ENCODE data around the gene GATC. TPM values are rescaled to one million over a fixed set of nuclear protein-coding genes. Genes with fewer than 3 reads are reported as not detected.

The GATC gene
- total and polyA plus RNA-seq, 2 of the 4 experiments (the other 2 are of a cell fraction) = 8.7 to 16.5 TPM

- Histone ChIP-seq H2BK15ac (ENCODE audit: low read depth, low read length) (peak within 1 kb of the TSS; percentile 1; the same call in 1 of the 3 replicates), H4K8ac (ENCODE audit: low read depth in 2 of 2, low read length in 2 of 2) (peak within 1 kb of the TSS; percentile 74 to 92), H2BK120ac (ENCODE audit: low read depth, low read length) (peak within 1 kb of the TSS; percentile 44; the same call in 1 of the 2 replicates), H2BK20ac (ENCODE audit: low read depth, low read length) (no peak within 1 kb of the TSS), H3K4me2 (ENCODE audit: low read depth, low read length) (peak within 1 kb of the TSS; percentile 97), H2AK9ac (replicated peaks; ENCODE audit: low read depth, low read length, poor library complexity) (peak within 1 kb of the TSS; percentile 97), H3K9ac (ENCODE audit: low read depth, low read length) (peak within 1 kb of the TSS; percentile 77), H4K91ac (ENCODE audit: insufficient read depth, low read depth, low read length) (peak within 1 kb of the TSS; percentile 70), H3K9me3 (ENCODE audit: control insufficient read depth, insufficient read depth, low read length) (no peaks in the 10 kb centered on the region), H2AK5ac (ENCODE audit: low read depth, low read length) (peak within 1 kb of the TSS; percentile 71), H3K23ac (ENCODE audit: low read depth, low read length) (peak within 1 kb of the TSS; percentile 91), H3K4me1 (ENCODE audit: control insufficient read depth, insufficient read depth, low read length) (peaks cover 4% of the 10 kb centered on the region; the same call in 1 of the 2 replicates), H3K36me3 (ENCODE audit: control insufficient read depth, insufficient read depth, low read length) (peaks cover 15% of the 10 kb centered on the region), H4K5ac (ENCODE audit: low read depth, low read length) (peak within 1 kb of the TSS; percentile 61), H3K79me1 (ENCODE audit: low read depth in 1 of 2, low read length in 2 of 2) (peaks cover 11 to 55% of the 10 kb centered on the region in 2 experiments), H3K27ac (ENCODE audit: insufficient read depth, low read length) (peak within 1 kb of the TSS; percentile 91), H3K27me3 (ENCODE audit: control insufficient read depth, insufficient read depth, low read length) (no peaks in the 10 kb centered on the region), H3K56ac (ENCODE audit: extremely low read depth, insufficient read depth, low read length) (peak within 1 kb of the TSS; percentile 70), H3K14ac (replicated peaks; ENCODE audit: low read depth, low read length) (peak within 1 kb of the TSS; percentile 82), H3K9me1 (ENCODE audit: insufficient read depth, low read length) (no peaks in the 10 kb centered on the region; the same call in 1 of the 2 replicates), H3K18ac (ENCODE audit: low read depth, low read length) (peak within 1 kb of the TSS; percentile 51), H3K4me3 (ENCODE audit: insufficient read depth, low read depth, low read length) (peak within 1 kb of the TSS; percentile 80), H4K20me1 (ENCODE audit: insufficient read depth, low read length) (peaks cover 44% of the 10 kb centered on the region), H2BK5ac (ENCODE audit: low read depth, low read length, poor library complexity, severe bottlenecking) (peak within 1 kb of the TSS; percentile 84), H2AFZ (replicated peaks; ENCODE audit: low read length, poor library complexity) (peak within 1 kb of the TSS; percentile 98), H3K4ac (ENCODE audit: low read depth, low read length) (peak within 1 kb of the TSS; percentile 95)
- no TSS peak for BruUV-seq (replicated peaks)
- ChIA-PET POLR2A (ENCODE audit: unreplicated experiment) (no interaction called here), CTCF (no interaction called here)
- dilution Hi-C loops (cut with HindIII; ENCODE audit: low sequenced_read_pairs, unreplicated experiment) = no loop called here
- in situ Hi-C loops (cut with MboI; ENCODE audit: low sequenced_read_pairs) = no loop called here
- intact Hi-C loops (cut with micrococcal nuclease) = loop anchor here (1.0 kb wide), 1 partner anchor 27 kb away; the partner anchor contains the start of gene DYNLL1
- 0% methylated on average over 48 of the region's 88 CpGs; no CpG with 5 or more reads in 1 of the 2 experiments for WGBS, 2 experiments (ENCODE audit: extremely low coverage in 2 of 2, insufficient read length in 1 of 2)
- peak; percentile 96 for DNase-seq
- ATAC-seq (ENCODE audit: low read depth) = peak; percentile 93
- no peak for TF ChIP-seq MAFK (IDR thresholded peaks at IDR 0.05; ENCODE audit: low read depth, low read length)
- no peak for TF ChIP-seq FOS (IDR thresholded peaks at IDR 0.05; ENCODE audit: low read depth, low read length)
- no peak for TF ChIP-seq RCOR1 (IDR thresholded peaks at IDR 0.05; ENCODE audit: insufficient replicate concordance, low read length)
- TF ChIP-seq CHD1 (IDR thresholded peaks at IDR 0.05; ENCODE audit: low read depth, low read length) = no peak; the same call in 1 of the 2 replicates
- TF ChIP-seq MAZ (IDR thresholded peaks at IDR 0.05; ENCODE audit: borderline replicate concordance, low read depth, low read length) = peak; percentile 72; the same call in 1 of the 2 replicates
- TF ChIP-seq CTCF (conservative IDR thresholded peaks at IDR 0.05; ENCODE audit: low read depth, low read length) = peak; percentile 98
- TF ChIP-seq POLR2A (IDR thresholded peaks at IDR 0.05; ENCODE audit: low read depth, low read length) = peak; percentile 62; the same call in 1 of the 2 replicates
- peak; percentile 25; the same call in 1 of the 2 replicates for TF ChIP-seq SMC3 (IDR thresholded peaks at IDR 0.05; ENCODE audit: low read depth, low read length)
- peak; percentile 57; the same call in 1 of the 2 replicates for TF ChIP-seq MXI1 (IDR thresholded peaks at IDR 0.05; ENCODE audit: borderline replicate concordance, low read depth, low read length)
- TF ChIP-seq CEBPB (IDR thresholded peaks at IDR 0.05; ENCODE audit: low read depth, low read length) = no peak
- peak; percentile 32; the same call in 1 of the 2 replicates for TF ChIP-seq RAD21 (IDR thresholded peaks at IDR 0.05; ENCODE audit: low read length)
- peak; percentile 39; the same call in 1 of the 2 replicates for TF ChIP-seq BHLHE40 (IDR thresholded peaks at IDR 0.05; ENCODE audit: low read depth, low read length)
Observed at GRCh38 chr12:120469450-120470149, 23.4 kb downstream of the GATC start, which contains the start of gene SRSF9. SRSF9 (minus strand) TSS chr12:120469748; CDS start chr12:120469609, 139 bp downstream.
